Adrenal gland (tissue), 12 donors: ENCODE results near the gene PPFIA1. TPM values are rescaled to one million over a fixed set of nuclear protein-coding genes. Genes with fewer than 3 reads are reported as not detected.
A peak's percentile ranks its signal among the peaks of the same experiment; 100 is the strongest.

Source experiments
- DNase-seq, 7 donors: peaks; one replicate each; pipeline ENCODE4 v3.0.0-alpha.2; 2019 to 2020
- H3K27ac ChIP-seq, 5 donors: fragments of 200-600 bp; sonication (generic) in 4 of 5; 1 replicate in 3 of 5; 2 replicates in 2 of 5; pipeline versions ENCODE4 v1.5.1 to v1.8.0; 2016 to 2020; ENCODE audit warnings: mild to moderate bottlenecking in 1 of 5
- H3K27me3 ChIP-seq: fragments of 200-600 bp; 2 replicates; pipeline ENCODE4 v1.8.0; 2021
- H3K36me3 ChIP-seq, 2 donors: fragments of 200-600 bp; replicated peaks in 1 of 2; 1 replicate in 1 of 2; 2 replicates in 1 of 2; pipeline versions ENCODE4 v1.5.1 to v1.8.0; 2018 to 2022
- H3K4me1 ChIP-seq, 2 donors: fragments of 200-600 bp; replicated peaks in 1 of 2; 1 replicate in 1 of 2; 2 replicates in 1 of 2; pipeline versions ENCODE4 v1.5.1 to v1.8.0; 2018 to 2021
- H3K4me3 ChIP-seq, 4 donors: fragments of 200-600 bp; sonication (generic) in 3 of 4; one replicate each; pipeline ENCODE4 v1.5.1; 2016 to 2018
- H3K9me3 ChIP-seq, 3 donors: fragments of 200-600 bp; sonication (generic) in 1 of 3; replicated peaks in 1 of 3; 1 replicate in 2 of 3; 2 replicates in 1 of 3; pipeline versions ENCODE4 v1.5.1 to v1.8.0; 2016 to 2021
- POLR2A ChIP-seq, 2 donors: fragments of 450-650 bp; IDR thresholded peaks; one replicate each; pipeline ENCODE4 v1.6.1; 2017; ENCODE audit warnings: antibody characterized with exemption in 2 of 2, mild to moderate bottlenecking in 2 of 2, moderate library complexity in 1 of 2
- WGBS, 4 donors: extraction: QIAGEN DNeasy Blood & Tissue Kit in 2 of 4; methylation state at CpG; one replicate each; pipeline versions ENCODE4 v1.1.5 to v1.1.7; 2013 to 2017; 5-methylcytosine and 5-hydroxymethylcytosine counted together
- intact Hi-C, 2 donors: fragments of 100-400 bp; cut with DNase I; formaldehyde crosslinking; loops; one replicate each; pipeline versions ENCODE4 v1.14.1 to v1.15.0; 2022 to 2023
- polyA plus RNA-seq, 3 donors: library from polyadenylated mRNA; stranded (reverse); fragments of 200-250 nt in 2 of 3; fragments of 350-450 nt in 1 of 3; fragmentation: Illumina TruSeq in 1 of 3; extraction: RNeasy Lipid Tissue Mini Kit (QIAGEN cat#74804) in 1 of 3; gene quantifications; one replicate each; pipeline ENCODE4 v1.2.3, GENCODE V29; 2013 to 2014
- total RNA-seq, 9 donors: library from RNA; depleted of rRNA in 4 of 9; stranded (reverse); fragments of >200 nt in 4 of 9; fragments of 120-200 nt in 1 of 9; fragmentation: NEBNext Ultra II Directional in 1 of 9; extraction: Animal tissue kit (Norgen Biotek cat#: 25700) in 1 of 9; gene quantifications; one replicate each; pipeline versions ENCODE4 v1.1.0 to v1.2.4, GENCODE V29; 2013 to 2023
- TF ChIP-seq, protein P1 (sequence below), 6 experiments: fragments of 450-650 bp in 4 of 6; fragments of 200-600 bp in 2 of 6; sonication (generic) in 1 of 6; IDR thresholded peaks; 1 replicate in 5 of 6; 2 replicates in 1 of 6; pipeline versions ENCODE4 v1.5.1 to v1.8.0; 2016 to 2021; ENCODE audit warnings: antibody characterized with exemption in 6 of 6, mild to moderate bottlenecking in 2 of 6, moderate library complexity in 1 of 6
- donor health status: healthy with polysubstance abuse.
- donor health status: Bipolar disorder and iron deficiency.
- donor health status: DM: yes; HTN: yes; CAD: no.
- donor health status: DM: no; HTN: no; CAD: no.
- donor health status: DM: no; HTN: no; CAD: no.
- donor health status: DM: yes; HTN: yes; CAD: no.

Gene PPFIA1
- total and polyA plus RNA-seq, 12 donors: 25.8 to 58.6 (median 35.7) TPM

DNA sequence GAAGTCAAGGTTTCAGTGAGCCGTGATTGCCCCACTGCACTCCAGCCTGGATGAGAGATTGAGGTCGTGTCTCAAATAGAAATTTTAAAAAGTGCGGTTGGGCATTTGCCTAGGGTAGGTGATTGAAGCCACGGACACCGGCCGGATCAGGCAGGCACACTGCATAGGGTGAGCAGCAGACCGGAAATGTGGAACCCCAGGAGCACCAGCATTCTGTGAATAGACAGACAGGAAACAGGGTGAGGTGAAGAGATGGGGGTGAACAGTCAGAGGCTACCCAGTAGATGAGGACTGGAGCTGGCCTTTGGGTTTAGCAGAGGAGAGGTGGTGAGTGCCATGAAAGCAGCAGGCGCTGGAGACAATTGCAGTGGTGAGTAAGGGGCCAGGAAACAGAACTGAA, 43.5 kb downstream of the PPFIA1 start:
- H3K36me3 ChIP-seq: peaks cover 0 to 5% of the 10 kb centered on the region in 2 donors
- WGBS, 4 donors: 83 to 86% (median 85%) methylated on average over 8 of the region's 8 CpGs
- no peak for TF ChIP-seq POLR2A (IDR thresholded peaks at IDR 0.05)
- TF ChIP-seq, protein P1, sequence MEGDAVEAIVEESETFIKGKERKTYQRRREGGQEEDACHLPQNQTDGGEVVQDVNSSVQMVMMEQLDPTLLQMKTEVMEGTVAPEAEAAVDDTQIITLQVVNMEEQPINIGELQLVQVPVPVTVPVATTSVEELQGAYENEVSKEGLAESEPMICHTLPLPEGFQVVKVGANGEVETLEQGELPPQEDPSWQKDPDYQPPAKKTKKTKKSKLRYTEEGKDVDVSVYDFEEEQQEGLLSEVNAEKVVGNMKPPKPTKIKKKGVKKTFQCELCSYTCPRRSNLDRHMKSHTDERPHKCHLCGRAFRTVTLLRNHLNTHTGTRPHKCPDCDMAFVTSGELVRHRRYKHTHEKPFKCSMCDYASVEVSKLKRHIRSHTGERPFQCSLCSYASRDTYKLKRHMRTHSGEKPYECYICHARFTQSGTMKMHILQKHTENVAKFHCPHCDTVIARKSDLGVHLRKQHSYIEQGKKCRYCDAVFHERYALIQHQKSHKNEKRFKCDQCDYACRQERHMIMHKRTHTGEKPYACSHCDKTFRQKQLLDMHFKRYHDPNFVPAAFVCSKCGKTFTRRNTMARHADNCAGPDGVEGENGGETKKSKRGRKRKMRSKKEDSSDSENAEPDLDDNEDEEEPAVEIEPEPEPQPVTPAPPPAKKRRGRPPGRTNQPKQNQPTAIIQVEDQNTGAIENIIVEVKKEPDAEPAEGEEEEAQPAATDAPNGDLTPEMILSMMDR (IDR thresholded peaks at IDR 0.05): no peak
- intact Hi-C loops: no loop called here
- H3K4me1 ChIP-seq: peaks cover 17 to 27% of the 10 kb centered on the region in 2 donors
- H3K4me3 ChIP-seq: no peak overlapping the region
- no peaks in the 10 kb centered on the region for H3K27me3 ChIP-seq
- DNase-seq: no peak
- peak overlapping the region in 2 of 5 donors; percentile 7 to 56 for H3K27ac ChIP-seq
- H3K9me3 ChIP-seq: no peaks in the 10 kb centered on the region

DNA sequence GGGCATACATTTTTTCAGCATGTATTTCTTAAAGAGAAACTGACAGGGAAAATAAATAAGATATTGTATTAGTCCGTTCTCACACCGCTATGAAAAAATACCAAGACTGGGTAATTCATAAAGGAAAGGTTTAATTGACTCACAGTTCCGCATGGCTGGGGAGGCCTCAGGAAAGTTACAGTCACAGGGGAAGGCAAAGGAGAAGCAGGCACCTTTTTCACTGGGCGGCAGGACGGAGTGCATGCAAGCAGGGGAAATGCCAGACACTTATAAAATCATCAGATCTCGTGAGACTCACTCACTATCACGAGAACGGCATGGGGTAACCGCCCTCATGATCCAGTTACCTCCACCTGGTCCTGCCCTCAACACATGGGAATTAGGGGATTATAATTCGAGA, 44.2 kb downstream of the PPFIA1 start:
- DNase-seq: no peak
- no peak overlapping the region for H3K4me3 ChIP-seq
- H3K27me3 ChIP-seq: no peaks in the 10 kb centered on the region
- peaks cover 0 to 5% of the 10 kb centered on the region in 2 donors for H3K36me3 ChIP-seq
- 86 to 92% (median 88%) methylated on average over 10 of the region's 10 CpGs for WGBS, 4 donors
- no peak overlapping the region for H3K27ac ChIP-seq
- no peaks in the 10 kb centered on the region for H3K9me3 ChIP-seq
- no peak for TF ChIP-seq POLR2A (IDR thresholded peaks at IDR 0.05)
- TF ChIP-seq, protein P1 (IDR thresholded peaks at IDR 0.05): no peak
- peaks cover 17 to 27% of the 10 kb centered on the region in 2 donors for H3K4me1 ChIP-seq
- intact Hi-C loops: no loop called here

DNA sequence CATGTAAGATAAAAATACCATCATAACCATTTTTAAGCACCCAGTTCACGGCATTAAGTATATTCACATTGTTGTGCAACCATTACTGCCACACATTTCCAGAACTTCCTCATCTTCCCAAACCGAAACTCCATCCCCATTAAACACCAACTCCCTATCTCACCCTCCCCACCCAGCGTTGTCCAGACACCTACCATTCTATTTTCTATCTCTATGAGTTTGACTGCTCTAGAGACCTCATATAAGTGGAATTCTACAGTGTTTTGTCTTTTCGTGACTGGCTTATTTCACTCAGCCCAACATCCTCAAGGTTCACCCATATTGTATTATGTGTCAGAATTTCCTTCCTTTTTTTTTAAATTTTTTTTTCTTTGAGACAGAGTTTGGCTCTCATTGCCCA, 45.2 kb downstream of the PPFIA1 start:
- no peak for TF ChIP-seq POLR2A (IDR thresholded peaks at IDR 0.05)
- DNase-seq: no peak
- Histone ChIP-seq H3K4me3 (no peak overlapping the region), H3K36me3 (peaks cover 0 to 5% of the 10 kb centered on the region in 2 donors), H3K4me1 (peaks cover 17 to 23% of the 10 kb centered on the region in 2 donors), H3K27me3 (no peaks in the 10 kb centered on the region), H3K9me3 (no peaks in the 10 kb centered on the region), H3K27ac (peak overlapping the region in 1 of 5 donors; percentile 54)
- whole genome bisulfite sequencing, 4 donors: 76 to 86% (median 82%) methylated on average over 4 of the region's 4 CpGs
- intact Hi-C loops: no loop called here

GRCh38 chr11:70317581-70318305, 47.3 kb downstream of the PPFIA1 start:
- TF ChIP-seq POLR2A (IDR thresholded peaks at IDR 0.05): no peak
- TF ChIP-seq, protein P1 (IDR thresholded peaks at IDR 0.05): no peak
- Histone ChIP-seq H3K9me3 (no peaks in the 10 kb centered on the region), H3K4me3 (no peak overlapping the region), H3K27me3 (no peaks in the 10 kb centered on the region), H3K36me3 (peaks cover 0 to 5% of the 10 kb centered on the region in 2 donors), H3K4me1 (peaks cover 14% of the 10 kb centered on the region in 2 donors), H3K27ac (no peak overlapping the region)
- no peak for DNase-seq
- 90 to 95% (median 92%) methylated on average over 14 of the region's 14 CpGs for WGBS, 4 donors
- intact Hi-C loops: no loop called here
